ENCODE results near the gene HGS.

HGS gene

DNA sequence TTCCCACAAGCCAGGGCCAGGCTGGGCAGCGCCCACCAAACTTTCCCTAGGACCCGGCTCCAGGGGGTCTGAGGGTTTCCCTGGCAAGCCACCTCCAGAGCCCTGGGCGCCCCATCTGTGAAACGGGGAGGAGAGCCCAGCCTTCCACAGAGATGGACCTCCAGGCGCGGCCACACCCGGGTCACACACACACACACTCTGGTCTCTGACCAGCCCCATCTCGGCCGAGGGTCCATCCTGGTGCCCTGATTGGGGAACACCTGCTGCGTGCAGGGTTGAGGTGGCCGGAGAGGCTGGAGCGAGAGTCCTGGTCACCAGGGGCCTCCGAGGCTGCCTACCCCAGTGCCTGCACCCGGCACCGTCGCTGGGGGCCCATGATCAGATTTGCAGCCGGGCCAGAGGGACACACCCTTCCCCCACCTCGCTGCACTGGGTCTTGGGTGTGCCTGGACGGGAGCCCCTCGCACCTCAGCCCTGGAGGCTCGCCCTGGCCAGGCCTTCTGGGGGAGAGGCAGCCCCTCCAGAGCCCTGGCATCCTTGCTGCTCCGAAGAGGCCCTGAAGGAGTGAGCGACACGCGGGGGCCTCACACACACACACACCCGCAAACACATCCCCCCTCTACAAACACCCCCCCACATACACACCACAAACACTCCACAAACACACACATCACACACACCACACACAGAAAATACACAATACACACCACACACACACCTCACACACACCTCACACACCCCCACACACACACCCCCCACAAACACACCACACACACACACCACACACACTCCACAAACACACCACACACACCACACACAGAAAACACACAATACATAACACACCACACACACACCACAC, 58.0 kb downstream of the HGS start:
- H3K4me3 ChIP-seq (ENCODE audit: severe bottlenecking): no peak overlapping the region
- no peaks in the 10 kb centered on the region for H3K4me1 ChIP-seq (ENCODE audit: insufficient read depth, poor library complexity, severe bottlenecking)
- H3K36me3 ChIP-seq (ENCODE audit: low read depth): no peaks in the 10 kb centered on the region
- peak; percentile 67 for ATAC-seq (ENCODE audit: low read depth)
- H3K27me3 ChIP-seq (ENCODE audit: insufficient read depth, poor library complexity, severe bottlenecking): no peaks in the 10 kb centered on the region
- TF ChIP-seq, protein P1, sequence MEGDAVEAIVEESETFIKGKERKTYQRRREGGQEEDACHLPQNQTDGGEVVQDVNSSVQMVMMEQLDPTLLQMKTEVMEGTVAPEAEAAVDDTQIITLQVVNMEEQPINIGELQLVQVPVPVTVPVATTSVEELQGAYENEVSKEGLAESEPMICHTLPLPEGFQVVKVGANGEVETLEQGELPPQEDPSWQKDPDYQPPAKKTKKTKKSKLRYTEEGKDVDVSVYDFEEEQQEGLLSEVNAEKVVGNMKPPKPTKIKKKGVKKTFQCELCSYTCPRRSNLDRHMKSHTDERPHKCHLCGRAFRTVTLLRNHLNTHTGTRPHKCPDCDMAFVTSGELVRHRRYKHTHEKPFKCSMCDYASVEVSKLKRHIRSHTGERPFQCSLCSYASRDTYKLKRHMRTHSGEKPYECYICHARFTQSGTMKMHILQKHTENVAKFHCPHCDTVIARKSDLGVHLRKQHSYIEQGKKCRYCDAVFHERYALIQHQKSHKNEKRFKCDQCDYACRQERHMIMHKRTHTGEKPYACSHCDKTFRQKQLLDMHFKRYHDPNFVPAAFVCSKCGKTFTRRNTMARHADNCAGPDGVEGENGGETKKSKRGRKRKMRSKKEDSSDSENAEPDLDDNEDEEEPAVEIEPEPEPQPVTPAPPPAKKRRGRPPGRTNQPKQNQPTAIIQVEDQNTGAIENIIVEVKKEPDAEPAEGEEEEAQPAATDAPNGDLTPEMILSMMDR (IDR thresholded peaks at IDR 0.05; ENCODE audit: poor library complexity, severe bottlenecking): no peak
- no peak overlapping the region for H3K27ac ChIP-seq (ENCODE audit: poor library complexity, severe bottlenecking)
- peak; percentile 79 for DNase-seq (ENCODE audit: low spot score)
- H3K9me3 ChIP-seq (ENCODE audit: severe bottlenecking): no peaks in the 10 kb centered on the region

Data from RWPE2 (cell line).